HepG2 (cell line): ENCODE measurements around the gene ZNF483. TPM values are rescaled to one million over a fixed set of nuclear protein-coding genes. Genes with fewer than 3 reads are reported as not detected.

Experiments used
- ARNTL ChIP-seq: sonication (generic); formaldehyde crosslinking; IDR thresholded peaks from 2 replicates; pipeline ENCODE4 v1.4.0; 2020; ENCODE audit warnings: mild to moderate bottlenecking, missing genetic modification reagents
- BRD4 ChIP-seq: sonication (generic); formaldehyde crosslinking; IDR thresholded peaks from 2 replicates; pipeline ENCODE4 v1.4.0; 2020; ENCODE audit warnings: missing genetic modification reagents
- CBFB ChIP-seq: sonication (generic); formaldehyde crosslinking; IDR thresholded peaks from 2 replicates; pipeline ENCODE4 v1.4.0; 2020; ENCODE audit warnings: missing genetic modification reagents
- DR1 ChIP-seq: sonication (generic); formaldehyde crosslinking; IDR thresholded peaks from 2 replicates; pipeline ENCODE4 v1.8.0; 2021; ENCODE audit warnings: mild to moderate bottlenecking, missing genetic modification reagents, inconsistent platforms
- EEA1 ChIP-seq: sonication (generic); formaldehyde crosslinking; IDR thresholded peaks from 2 replicates; pipeline ENCODE4 v1.5.1; 2020; ENCODE audit warnings: mild to moderate bottlenecking, missing genetic modification reagents, borderline replicate concordance
- ELF1 ChIP-seq: sonication (generic); formaldehyde crosslinking; IDR thresholded peaks from 2 replicates; pipeline ENCODE4 v1.4.0; 2020; ENCODE audit warnings: missing genetic modification reagents
- FOXM1 ChIP-seq: sonication (generic); formaldehyde crosslinking; IDR thresholded peaks from 2 replicates; pipeline ENCODE4 v1.5.0; 2020; ENCODE audit warnings: missing genetic modification reagents
- GATAD2A ChIP-seq: IDR thresholded peaks from 2 replicates; pipeline ENCODE4 v1.6.1; 2016
- GFI1 ChIP-seq: sonication (generic); formaldehyde crosslinking; IDR thresholded peaks from 2 replicates; pipeline ENCODE4 v1.5.0; 2020; ENCODE audit warnings: missing genetic modification reagents, mild to moderate bottlenecking, borderline replicate concordance
- HDAC1 ChIP-seq: sonication (generic); formaldehyde crosslinking; IDR thresholded peaks from 2 replicates; pipeline ENCODE4 v1.5.1; 2020; ENCODE audit warnings: mild to moderate bottlenecking, missing genetic modification reagents
- HES4 ChIP-seq: sonication (generic); formaldehyde crosslinking; IDR thresholded peaks from 2 replicates; pipeline ENCODE4 v1.9.0; 2021; ENCODE audit warnings: mild to moderate bottlenecking, missing genetic modification reagents, borderline replicate concordance
- KLF13 ChIP-seq: sonication (generic); formaldehyde crosslinking; IDR thresholded peaks from 2 replicates; pipeline ENCODE4 v1.4.0; 2020; ENCODE audit warnings: mild to moderate bottlenecking, missing genetic modification reagents
- PCBP2 ChIP-seq: fragments of 200-400 bp; formaldehyde crosslinking; optimal IDR thresholded peaks from 2 replicates; pipeline ENCODE3; 2018; ENCODE audit warnings: low read length, low read depth; ENCODE audit not compliant: poor library complexity, severe bottlenecking
- POGZ ChIP-seq: sonication (generic); formaldehyde crosslinking; IDR thresholded peaks from 2 replicates; pipeline ENCODE4 v1.4.0; 2020; ENCODE audit warnings: mild to moderate bottlenecking, missing genetic modification reagents
- SMARCE1 ChIP-seq: fragments of 450-650 bp; IDR thresholded peaks from 2 replicates; pipeline ENCODE4 v1.6.1; 2017; ENCODE audit warnings: borderline replicate concordance
- SNAPC2 ChIP-seq: sonication (generic); formaldehyde crosslinking; IDR thresholded peaks from 2 replicates; pipeline ENCODE4 v1.8.1; 2022; ENCODE audit warnings: mild to moderate bottlenecking, missing genetic modification reagents
- SYNCRIP ChIP-seq: fragments of 200-400 bp; formaldehyde crosslinking; IDR thresholded peaks from 2 replicates; pipeline ENCODE4 v1.6.1; 2018; ENCODE audit warnings: mild to moderate bottlenecking, low read depth, low read length; ENCODE audit not compliant: insufficient read depth
- ZIK1 ChIP-seq: sonication (generic); formaldehyde crosslinking; IDR thresholded peaks from 2 replicates; pipeline ENCODE4 v1.5.0; 2020; ENCODE audit warnings: mild to moderate bottlenecking, low read depth, missing genetic modification reagents, borderline replicate concordance
- ZNF10 ChIP-seq: sonication (generic); formaldehyde crosslinking; IDR thresholded peaks from 2 replicates; pipeline ENCODE4 v1.4.0; 2020; ENCODE audit warnings: mild to moderate bottlenecking, low read depth, missing genetic modification reagents, borderline replicate concordance
- ZNF33B ChIP-seq: sonication (generic); formaldehyde crosslinking; IDR thresholded peaks from 2 replicates; pipeline ENCODE4 v1.5.1; 2020; ENCODE audit warnings: mild to moderate bottlenecking, missing genetic modification reagents
- ZNF350 ChIP-seq: sonication (generic); formaldehyde crosslinking; IDR thresholded peaks from 2 replicates; pipeline ENCODE4 v1.4.0; 2020; ENCODE audit warnings: mild to moderate bottlenecking, low read depth, missing genetic modification reagents, borderline replicate concordance
- ZNF383 ChIP-seq: sonication (generic); formaldehyde crosslinking; IDR thresholded peaks from 2 replicates; pipeline ENCODE4 v1.4.0; 2020; ENCODE audit warnings: missing genetic modification reagents, mild to moderate bottlenecking, borderline replicate concordance
- ZNF678 ChIP-seq: sonication (generic); formaldehyde crosslinking; IDR thresholded peaks from 2 replicates; pipeline ENCODE4 v1.4.0; 2020; ENCODE audit warnings: mild to moderate bottlenecking, missing genetic modification reagents
- polyA plus RNA-seq, 8 experiments: library from polyadenylated mRNA; depleted of rRNA in 3 of 8; stranded (reverse) in 7 of 8; unstranded in 1 of 8; fragments of >200 nt; fragmentation: Illumina TruSeq in 4 of 8; extraction: Trizol in 4 of 8; gene quantifications; 2 replicates each; pipeline versions ENCODE4 v1.2.1 to v1.2.3, GENCODE V29; 2011 to 2016; ENCODE audit warnings: low read depth in 4 of 8, missing spikeins in 1 of 8, mixed read lengths in 1 of 8; ENCODE audit not compliant: insufficient read depth in 1 of 8
- total RNA-seq, 5 experiments: library from RNA; depleted of rRNA; stranded (reverse); fragments of >200 nt; fragmentation: Illumina TruSeq; extraction: Trizol; gene quantifications; 2 replicates each; pipeline ENCODE4 v1.2.3, GENCODE V29; 2016; ENCODE audit warnings: low read depth in 1 of 5
- TF ChIP-seq, protein P1 (sequence below): sonication (generic); formaldehyde crosslinking; IDR thresholded peaks from 2 replicates; pipeline ENCODE4 v1.8.1; 2023; ENCODE audit warnings: mild to moderate bottlenecking, moderate library complexity, missing genetic modification reagents
- TF ChIP-seq, protein P2 (sequence below): sonication (generic); formaldehyde crosslinking; IDR thresholded peaks from 2 replicates; pipeline ENCODE4 v1.5.1; 2020; ENCODE audit warnings: missing genetic modification reagents, mild to moderate bottlenecking, borderline replicate concordance
- TF ChIP-seq, protein P3 (sequence below): sonication (generic); formaldehyde crosslinking; IDR thresholded peaks from 2 replicates; pipeline ENCODE4 v1.4.0; 2020; ENCODE audit warnings: mild to moderate bottlenecking, missing genetic modification reagents
- TF ChIP-seq, protein P4 (sequence below): sonication (generic); formaldehyde crosslinking; IDR thresholded peaks from 2 replicates; pipeline ENCODE4 v1.8.1; 2022; ENCODE audit warnings: mild to moderate bottlenecking, missing genetic modification reagents

The ZNF483 gene
- total and polyA plus RNA-seq, 2 of the 13 experiments (the other 11 are each of a cell fraction or from before 2014, with no cell fraction given), result 2.0 to 9.5 TPM

DNA sequence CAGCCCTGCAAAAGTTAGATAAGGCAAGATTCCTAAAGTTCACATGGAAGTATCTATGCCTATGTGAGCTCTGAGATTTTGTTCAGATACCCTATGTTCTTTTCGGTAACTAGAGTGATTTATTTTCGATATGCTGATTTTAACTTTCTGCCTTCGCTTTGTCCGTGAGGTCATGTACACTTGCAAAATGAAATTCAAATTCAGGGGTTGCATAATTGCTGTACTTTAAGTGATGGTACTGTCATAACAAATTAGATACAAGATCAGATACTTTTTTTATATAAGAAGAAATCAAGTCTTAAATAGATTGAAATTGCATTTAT, 40.4 kb upstream of the ZNF483 start (continued):
- TF ChIP-seq PCBP2 (no peak), POGZ (CRISPR knock-in tag) (peak; percentile 4; the same call in 1 of the 2 replicates), SNAPC2 (CRISPR knock-in tag) (peak; percentile 69; the same call in 1 of the 2 replicates), EEA1 (CRISPR knock-in tag) (no peak), ZNF678 (CRISPR knock-in tag) (no peak), HDAC1 (peak; percentile 46; the same call in 1 of the 2 replicates), GFI1 (CRISPR knock-in tag) (0 out of 2 replicates have a peak, but pooled peaks have one; percentile 49), ZNF383 (CRISPR knock-in tag) (0 out of 2 replicates have a peak, but pooled peaks have one; percentile 58), GATAD2A (CRISPR knock-in tag) (peak; percentile 4; the same call in 1 of the 2 replicates), ELF1 (no peak), ZIK1 (CRISPR knock-in tag) (no peak), ZNF33B (CRISPR knock-in tag) (0 out of 2 replicates have a peak, but pooled peaks have one; percentile 5), BRD4 (CRISPR knock-in tag) (no peak), SMARCE1 (no peak), ZNF10 (CRISPR knock-in tag) (no peak), SYNCRIP (no peak), ARNTL (CRISPR knock-in tag) (no peak), CBFB (CRISPR knock-in tag) (no peak), DR1 (CRISPR knock-in tag) (no peak), HES4 (CRISPR knock-in tag) (no peak), ZNF350 (CRISPR knock-in tag) (peak; percentile 9; the same call in 1 of the 2 replicates), FOXM1 (CRISPR knock-in tag) (no peak), KLF13 (CRISPR knock-in tag) (no peak)
- TF ChIP-seq, protein P1, sequence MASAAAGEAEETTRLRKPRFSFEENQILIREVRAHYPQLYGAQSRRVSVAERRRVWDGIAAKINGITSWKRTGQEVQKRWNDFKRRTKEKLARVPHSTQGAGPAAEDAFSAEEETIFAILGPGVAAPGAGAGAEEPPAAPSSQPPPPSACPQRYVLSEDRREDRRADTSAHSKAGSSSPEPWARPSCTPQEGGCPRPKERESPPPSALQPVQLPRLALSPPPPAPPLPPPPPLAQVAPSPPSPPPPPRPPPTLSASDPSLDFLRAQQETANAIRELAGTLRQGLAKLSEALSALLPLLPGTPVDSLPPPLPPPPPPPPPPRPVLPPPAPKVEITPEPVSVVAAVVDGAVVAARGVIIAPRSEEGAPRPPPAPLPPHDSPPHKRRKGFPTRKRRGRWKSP, result peak; percentile 6; the same call in 1 of the 2 replicates
- TF ChIP-seq, protein P2, sequence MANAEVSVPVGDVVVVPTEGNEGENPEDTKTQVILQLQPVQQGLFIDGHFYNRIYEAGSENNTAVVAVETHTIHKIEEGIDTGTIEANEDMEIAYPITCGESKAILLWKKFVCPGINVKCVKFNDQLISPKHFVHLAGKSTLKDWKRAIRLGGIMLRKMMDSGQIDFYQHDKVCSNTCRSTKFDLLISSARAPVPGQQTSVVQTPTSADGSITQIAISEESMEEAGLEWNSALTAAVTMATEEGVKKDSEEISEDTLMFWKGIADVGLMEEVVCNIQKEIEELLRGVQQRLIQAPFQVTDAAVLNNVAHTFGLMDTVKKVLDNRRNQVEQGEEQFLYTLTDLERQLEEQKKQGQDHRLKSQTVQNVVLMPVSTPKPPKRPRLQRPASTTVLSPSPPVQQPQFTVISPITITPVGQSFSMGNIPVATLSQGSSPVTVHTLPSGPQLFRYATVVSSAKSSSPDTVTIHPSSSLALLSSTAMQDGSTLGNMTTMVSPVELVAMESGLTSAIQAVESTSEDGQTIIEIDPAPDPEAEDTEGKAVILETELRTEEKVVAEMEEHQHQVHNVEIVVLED (CRISPR knock-in tag), result no peak
- TF ChIP-seq, protein P3, sequence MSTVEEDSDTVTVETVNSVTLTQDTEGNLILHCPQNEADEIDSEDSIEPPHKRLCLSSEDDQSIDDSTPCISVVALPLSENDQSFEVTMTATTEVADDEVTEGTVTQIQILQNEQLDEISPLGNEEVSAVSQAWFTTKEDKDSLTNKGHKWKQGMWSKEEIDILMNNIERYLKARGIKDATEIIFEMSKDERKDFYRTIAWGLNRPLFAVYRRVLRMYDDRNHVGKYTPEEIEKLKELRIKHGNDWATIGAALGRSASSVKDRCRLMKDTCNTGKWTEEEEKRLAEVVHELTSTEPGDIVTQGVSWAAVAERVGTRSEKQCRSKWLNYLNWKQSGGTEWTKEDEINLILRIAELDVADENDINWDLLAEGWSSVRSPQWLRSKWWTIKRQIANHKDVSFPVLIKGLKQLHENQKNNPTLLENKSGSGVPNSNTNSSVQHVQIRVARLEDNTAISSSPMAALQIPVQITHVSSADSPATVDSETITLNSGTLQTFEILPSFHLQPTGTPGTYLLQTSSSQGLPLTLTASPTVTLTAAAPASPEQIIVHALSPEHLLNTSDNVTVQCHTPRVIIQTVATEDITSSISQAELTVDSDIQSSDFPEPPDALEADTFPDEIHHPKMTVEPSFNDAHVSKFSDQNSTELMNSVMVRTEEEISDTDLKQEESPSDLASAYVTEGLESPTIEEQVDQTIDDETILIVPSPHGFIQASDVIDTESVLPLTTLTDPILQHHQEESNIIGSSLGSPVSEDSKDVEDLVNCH, result no peak
- TF ChIP-seq, protein P4, sequence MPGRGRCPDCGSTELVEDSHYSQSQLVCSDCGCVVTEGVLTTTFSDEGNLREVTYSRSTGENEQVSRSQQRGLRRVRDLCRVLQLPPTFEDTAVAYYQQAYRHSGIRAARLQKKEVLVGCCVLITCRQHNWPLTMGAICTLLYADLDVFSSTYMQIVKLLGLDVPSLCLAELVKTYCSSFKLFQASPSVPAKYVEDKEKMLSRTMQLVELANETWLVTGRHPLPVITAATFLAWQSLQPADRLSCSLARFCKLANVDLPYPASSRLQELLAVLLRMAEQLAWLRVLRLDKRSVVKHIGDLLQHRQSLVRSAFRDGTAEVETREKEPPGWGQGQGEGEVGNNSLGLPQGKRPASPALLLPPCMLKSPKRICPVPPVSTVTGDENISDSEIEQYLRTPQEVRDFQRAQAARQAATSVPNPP, result 0 out of 2 replicates have a peak, but pooled peaks have one; percentile 11
